ENCODE data around the gene NEURL1B.

NEURL1B gene

DNA sequence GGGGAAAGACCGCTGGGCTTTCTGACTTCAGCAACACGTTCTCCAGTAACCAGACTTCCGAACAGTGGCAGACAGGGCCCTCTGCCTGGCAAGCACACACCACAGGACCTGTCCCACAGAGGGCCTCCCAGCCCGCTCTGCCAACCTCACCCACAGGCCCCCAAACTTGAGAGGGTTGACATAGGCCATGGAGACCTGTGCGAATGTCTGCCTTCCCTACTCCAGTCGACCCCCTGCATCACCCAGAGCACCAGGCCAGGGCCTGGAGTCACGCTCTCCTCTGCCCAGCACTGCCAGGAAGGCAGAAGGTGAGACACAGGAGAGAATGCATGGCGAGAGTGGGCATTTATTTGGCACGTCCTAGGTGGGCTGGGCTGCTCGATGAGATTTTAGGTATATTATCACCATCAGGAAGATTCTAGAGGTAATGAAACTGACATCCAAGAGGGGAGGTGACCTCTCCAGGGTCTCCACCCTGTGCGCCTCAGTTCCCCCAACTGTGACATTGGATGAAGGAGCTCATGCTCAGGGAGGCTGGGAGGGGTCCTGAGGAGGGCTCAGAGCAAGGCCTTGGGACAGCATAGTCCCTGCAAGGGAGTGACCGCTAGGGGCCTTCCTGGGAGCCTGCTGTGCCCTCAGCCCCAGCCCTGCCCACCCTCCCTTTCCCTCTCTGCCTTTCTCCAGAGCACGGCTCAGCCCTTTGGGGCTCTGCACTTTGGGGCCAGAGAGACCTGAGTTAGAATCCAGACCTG is 75.0 kb downstream of the NEURL1B start:
- TF ChIP-seq, protein P1, sequence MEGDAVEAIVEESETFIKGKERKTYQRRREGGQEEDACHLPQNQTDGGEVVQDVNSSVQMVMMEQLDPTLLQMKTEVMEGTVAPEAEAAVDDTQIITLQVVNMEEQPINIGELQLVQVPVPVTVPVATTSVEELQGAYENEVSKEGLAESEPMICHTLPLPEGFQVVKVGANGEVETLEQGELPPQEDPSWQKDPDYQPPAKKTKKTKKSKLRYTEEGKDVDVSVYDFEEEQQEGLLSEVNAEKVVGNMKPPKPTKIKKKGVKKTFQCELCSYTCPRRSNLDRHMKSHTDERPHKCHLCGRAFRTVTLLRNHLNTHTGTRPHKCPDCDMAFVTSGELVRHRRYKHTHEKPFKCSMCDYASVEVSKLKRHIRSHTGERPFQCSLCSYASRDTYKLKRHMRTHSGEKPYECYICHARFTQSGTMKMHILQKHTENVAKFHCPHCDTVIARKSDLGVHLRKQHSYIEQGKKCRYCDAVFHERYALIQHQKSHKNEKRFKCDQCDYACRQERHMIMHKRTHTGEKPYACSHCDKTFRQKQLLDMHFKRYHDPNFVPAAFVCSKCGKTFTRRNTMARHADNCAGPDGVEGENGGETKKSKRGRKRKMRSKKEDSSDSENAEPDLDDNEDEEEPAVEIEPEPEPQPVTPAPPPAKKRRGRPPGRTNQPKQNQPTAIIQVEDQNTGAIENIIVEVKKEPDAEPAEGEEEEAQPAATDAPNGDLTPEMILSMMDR (conservative IDR thresholded peaks at IDR 0.05), result no peak
- H3K27ac ChIP-seq, result no peak overlapping the region

DNA sequence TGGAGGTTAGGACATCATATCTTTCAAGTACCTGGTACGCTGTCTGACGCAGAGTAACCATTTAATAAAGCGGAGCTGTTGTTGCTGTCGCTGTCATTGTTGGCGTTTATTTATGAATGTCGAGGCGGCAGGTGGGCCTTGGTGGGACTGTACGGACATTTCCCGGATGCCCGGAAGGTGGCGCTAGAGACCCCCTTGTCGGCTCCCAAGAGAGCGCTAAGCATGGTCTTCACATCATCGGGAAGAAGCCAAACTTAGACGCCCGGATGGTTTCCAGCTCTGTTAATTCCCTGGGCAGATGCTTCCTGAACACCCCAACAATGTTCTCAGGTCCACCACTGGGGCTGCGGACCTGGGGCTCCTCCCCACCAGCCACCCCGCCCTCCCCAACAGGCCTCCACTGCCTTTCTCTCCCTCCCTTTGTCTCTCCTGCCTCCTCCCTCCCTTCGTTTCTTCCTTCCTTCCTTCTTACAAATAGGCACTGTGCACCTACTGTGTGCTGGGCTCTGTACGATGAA is 75.8 kb downstream of the NEURL1B start:
- TF ChIP-seq, protein P1 (conservative IDR thresholded peaks at IDR 0.05), result peak; percentile 81
- H3K27ac ChIP-seq, result no peak overlapping the region

DNA sequence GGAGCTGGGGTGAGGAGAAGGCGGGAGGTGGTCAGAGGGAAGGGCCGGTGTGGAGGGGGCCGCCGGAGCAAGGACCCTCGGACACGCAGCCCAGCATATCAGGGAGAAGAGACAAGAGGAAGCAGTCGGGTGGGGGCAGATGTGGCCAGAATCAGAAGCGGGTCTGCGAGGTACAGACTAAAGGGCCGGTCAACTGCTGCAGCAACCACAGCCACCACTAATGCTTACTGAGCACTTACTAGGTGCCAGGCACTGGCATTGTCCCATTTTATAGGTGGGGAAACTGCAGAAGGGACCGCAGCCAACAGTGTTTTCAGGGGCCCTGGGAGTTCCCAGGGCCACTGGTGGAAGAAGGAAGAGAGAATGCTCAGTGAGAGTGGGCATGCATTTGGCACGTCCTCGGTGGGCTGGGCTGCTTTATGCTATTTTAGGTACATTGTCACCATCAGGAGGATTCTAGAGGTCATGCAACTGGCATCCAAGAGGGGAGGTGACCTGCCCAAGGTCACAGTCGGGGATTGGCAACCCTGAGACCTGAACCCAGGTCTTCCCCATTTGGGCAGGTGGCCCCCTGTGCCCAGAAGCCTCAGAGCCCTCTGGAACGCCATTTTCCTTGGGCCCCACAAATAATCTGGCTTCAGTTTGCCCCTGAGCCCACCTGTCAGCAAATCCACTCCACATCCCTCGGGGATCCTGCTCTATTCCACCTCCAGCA is 76.6 kb downstream of the NEURL1B start:
- H3K27ac ChIP-seq, result no peak overlapping the region

DNA sequence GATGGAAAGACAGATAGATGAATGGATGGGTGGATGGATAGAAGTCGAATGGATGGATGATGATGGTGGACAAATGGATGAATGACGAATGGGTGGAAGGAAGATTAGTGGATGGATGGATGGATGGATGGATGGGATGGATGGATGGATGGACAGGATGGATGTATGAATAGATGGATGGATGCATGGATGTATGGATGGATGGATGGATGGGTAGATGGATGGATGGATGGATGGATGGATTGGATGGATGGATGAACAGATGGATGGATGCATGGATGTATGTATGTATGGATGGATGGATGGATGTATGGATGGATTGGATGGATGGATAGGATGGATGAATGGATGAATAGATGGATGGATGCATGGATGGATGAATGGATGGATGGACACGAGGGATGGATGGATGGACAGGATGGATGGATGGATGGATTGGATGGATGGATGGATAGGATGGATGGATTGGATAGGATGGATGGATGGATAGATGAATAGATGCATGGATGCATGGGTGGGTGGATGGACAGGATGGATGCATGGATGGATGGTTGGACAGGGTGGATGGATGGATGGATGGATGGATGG is 77.6 kb downstream of the NEURL1B start:
- TF ChIP-seq, protein P1 (conservative IDR thresholded peaks at IDR 0.05), result no peak
- no peak overlapping the region for H3K27ac ChIP-seq

More for the DNA sequence above, 76.6 kb downstream of the NEURL1B start:
- TF ChIP-seq, protein P1 (conservative IDR thresholded peaks at IDR 0.05), result no peak

DNA sequence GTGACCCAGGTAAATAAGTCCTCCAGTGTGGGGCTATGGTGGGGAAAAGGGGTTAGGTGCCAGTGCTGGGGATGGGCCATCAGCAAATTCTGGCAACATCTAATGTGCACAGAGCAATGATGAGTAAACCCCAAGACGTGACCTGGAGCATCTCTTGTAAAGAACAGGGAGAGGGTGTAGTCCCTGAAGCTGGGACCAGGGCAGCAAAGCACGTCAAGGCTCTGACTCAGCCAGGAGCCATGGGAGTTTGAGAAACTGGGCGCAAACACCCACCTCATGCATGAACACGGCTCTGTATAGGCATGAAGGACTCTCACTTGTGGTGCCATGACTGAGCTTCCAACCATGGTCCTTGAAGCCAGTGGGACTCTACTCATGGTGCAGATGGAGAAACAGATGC is 78.1 kb downstream of the NEURL1B start:
- TF ChIP-seq, protein P1 (conservative IDR thresholded peaks at IDR 0.05), result no peak
- H3K27ac ChIP-seq, result no peak overlapping the region

DNA sequence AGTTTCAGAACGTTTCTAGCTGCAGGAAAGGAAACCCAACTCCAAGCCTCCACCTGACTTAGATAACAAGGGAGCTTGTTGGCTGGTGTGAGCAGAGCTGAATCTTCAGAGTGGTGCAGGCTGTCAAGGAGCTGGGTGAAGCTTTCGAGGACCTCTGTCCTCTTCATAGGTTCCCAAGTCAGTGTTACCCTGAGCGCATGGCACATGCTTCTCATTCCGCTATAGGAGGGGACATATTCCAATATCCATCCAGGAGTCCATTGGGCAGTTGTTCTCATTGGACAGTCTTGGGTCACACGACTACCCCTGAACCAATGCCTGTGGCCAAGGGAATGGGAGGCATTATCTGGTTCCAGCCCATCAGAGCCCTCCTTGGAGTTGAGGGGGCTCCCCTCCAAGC is 79.6 kb downstream of the NEURL1B start:
- H3K27ac ChIP-seq, result no peak overlapping the region
- TF ChIP-seq, protein P1 (conservative IDR thresholded peaks at IDR 0.05), result no peak

Measured in VCaP (cell line).